Lower leg skin (tissue), 4 donors: ENCODE measurements around the gene CD52. TPM values are rescaled to one million over a fixed set of nuclear protein-coding genes. Genes with fewer than 3 reads are reported as not detected.
A peak's percentile ranks its signal among the peaks of the same experiment; 100 is the strongest.

Experiments used
- DNase-seq, 2 donors: peaks; one replicate each; pipeline ENCODE4 v3.0.0-alpha.2; 2019; ENCODE audit warnings: low spot score in 2 of 2
- H3K4me3 ChIP-seq: fragments of 200-600 bp; sonication (generic); 2 replicates; pipeline ENCODE4 v1.5.1; 2017; ENCODE audit warnings: mild to moderate bottlenecking, low read depth; ENCODE audit not compliant: poor library complexity, severe bottlenecking
- CTCF ChIP-seq, 3 donors: fragments of 450-650 bp; IDR thresholded peaks; one replicate each; pipeline ENCODE4 v1.5.1; 2016; ENCODE audit warnings: antibody characterized with exemption in 3 of 3, mild to moderate bottlenecking in 3 of 3, moderate library complexity in 2 of 3
- POLR2A ChIP-seq, 2 donors: fragments of 450-650 bp; IDR thresholded peaks; one replicate each; pipeline ENCODE4 v1.6.1; 2016 to 2017; ENCODE audit warnings: antibody characterized with exemption in 2 of 2, mild to moderate bottlenecking in 1 of 2, moderate library complexity in 1 of 2
- WGBS, 2 donors: methylation state at CpG; one replicate each; pipeline ENCODE4 v1.1.5; 2018; 5-methylcytosine and 5-hydroxymethylcytosine counted together
- intact Hi-C: fragments of 100-400 bp; cut with DNase I; formaldehyde crosslinking; loops from one replicate; pipeline ENCODE4 v1.15.0; 2023; ENCODE audit warnings: low total_unique reads
- total RNA-seq, 4 donors: library from RNA; depleted of rRNA; stranded (reverse); fragments of >200 nt; gene quantifications; one replicate each; pipeline ENCODE4 v1.1.0, GENCODE V29; 2016

The CD52 gene
- total RNA-seq, 4 donors from 2014 or later = 2.0 to 6.1 (median 3.5) TPM; not detected in 1

- DNase-seq = no peak
- H3K4me3 ChIP-seq = no peak overlapping the region
- intact Hi-C loops = no loop called here
- no peak for TF ChIP-seq POLR2A (IDR thresholded peaks at IDR 0.05)
- TF ChIP-seq CTCF (IDR thresholded peaks at IDR 0.05) = no peak
- 58 to 61% methylated on average over 5 of the region's 5 CpGs for WGBS, 2 donors
These were observed 34.6 kb downstream of the CD52 start for GRCh38 chr1:26352338-26352679.

GRCh38 chr1:26353210-26353859, 35.6 kb downstream of the CD52 start:
- no peak for DNase-seq
- TF ChIP-seq CTCF (IDR thresholded peaks at IDR 0.05) (no peak), POLR2A (IDR thresholded peaks at IDR 0.05) (no peak)
- WGBS, 2 donors = 51 to 57% methylated on average over 4 of the region's 4 CpGs
- intact Hi-C loops = no loop called here
- H3K4me3 ChIP-seq = no peak overlapping the region

- TF ChIP-seq CTCF (IDR thresholded peaks at IDR 0.05) (no peak), POLR2A (IDR thresholded peaks at IDR 0.05) (no peak)
- peak in 1 of 2 donors; percentile 63 for DNase-seq
- no peak within 1 kb of the TSS for H3K4me3 ChIP-seq
- intact Hi-C loops = no loop called here
- 62 to 73% methylated on average over 8 to 19 of the region's 21 CpGs for WGBS, 2 donors
These were observed 36.4 kb downstream of the CD52 start, which contains the start of gene CRYBG2 for GRCh38 chr1:26353976-26354820. Gene CRYBG2 (minus strand): TSS chr1:26354130. CDS start chr1:26346657, 7,473 bp downstream.

GRCh38 chr1:26354972-26355371, 37.2 kb downstream of the CD52 start:
- WGBS, 2 donors = 90 to 92% methylated on average over 9 of the region's 9 CpGs

GRCh38 chr1:26356106-26356505, 38.3 kb downstream of the CD52 start:
- H3K4me3 ChIP-seq = no peak overlapping the region
- 77 to 83% methylated on average over 5 of the region's 5 CpGs for WGBS, 2 donors
- no peak for TF ChIP-seq POLR2A (IDR thresholded peaks at IDR 0.05)
- no peak for TF ChIP-seq CTCF (IDR thresholded peaks at IDR 0.05)
- DNase-seq = no peak
- intact Hi-C loops = no loop called here

More at GRCh38 chr1:26354972-26355371, 37.2 kb downstream of the CD52 start:
- TF ChIP-seq POLR2A (IDR thresholded peaks at IDR 0.05) = no peak
- no peak for TF ChIP-seq CTCF (IDR thresholded peaks at IDR 0.05)
- H3K4me3 ChIP-seq = no peak overlapping the region
- no peak for DNase-seq
- intact Hi-C loops = no loop called here
